OCI-LY7 (cell line): ENCODE results near the gene G3BP2.

Experiments
- CTCF ChIP-seq: fragments of 200-600 bp; sonication (generic); conservative IDR thresholded peaks from 2 replicates; pipeline ENCODE4 v1.5.1; 2014; ENCODE audit warnings: mild to moderate bottlenecking, antibody characterized with exemption, low read length, moderate library complexity, mixed read lengths
- EZH2phosphoT487 ChIP-seq: fragments of 200-600 bp; sonication (generic); IDR thresholded peaks from 2 replicates; pipeline ENCODE4 v1.6.1; 2018; ENCODE audit warnings: low read depth, borderline replicate concordance, mild to moderate bottlenecking, mixed run types, antibody characterized with exemption, low read length, moderate library complexity, mixed read lengths

GRCh38 chr4:75698963-75699228, 25.7 kb upstream of the G3BP2 start:
- TF ChIP-seq CTCF (no peak), EZH2phosphoT487 (no peak)
